NK-92 treated with Interleukin-12 subunit alpha and Interleukin-12 subunit beta, amount 100 ng/mL, for 24 hours (cell line): ENCODE data around the gene ZNF319.
"Not testable (repeated sequence)": the region's sequence is repeated elsewhere in the genome, so short reads cannot be mapped to it uniquely, and the experiment has no call there.

ENCODE experiments used
- DNase-seq: peaks from one replicate; lab custom pipeline; 2025; lab: John Stamatoyannopoulos, UW

ZNF319 gene

GRCh38 chr16:57997528-57998265 is 2.8 kb downstream of the ZNF319 start:
- DNase-seq = no peak

- DNase-seq = no peak
Measured at GRCh38 chr16:57997176-57997527, 3.3 kb downstream of the ZNF319 start.

GRCh38 chr16:57996406-57997175 is 3.9 kb downstream of the ZNF319 start:
- DNase-seq = no peak

- no peak for DNase-seq
Measured at GRCh38 chr16:57995721-57996405, 4.6 kb downstream of the ZNF319 start.

GRCh38 chr16:57994778-57995177 is 5.7 kb downstream of the ZNF319 start:
- no peak for DNase-seq

- DNase-seq = no peak
Measured at GRCh38 chr16:57994361-57994760, 6.1 kb downstream of the ZNF319 start.

GRCh38 chr16:57993897-57994296 is 6.6 kb downstream of the ZNF319 start:
- no peak for DNase-seq

GRCh38 chr16:57993438-57993837 is 7.0 kb downstream of the ZNF319 start:
- DNase-seq = no peak

- DNase-seq = no peak
Measured at GRCh38 chr16:57992084-57992483, 8.4 kb downstream of the ZNF319 start.

GRCh38 chr16:57991551-57992059 is 8.9 kb downstream of the ZNF319 start:
- no peak for DNase-seq

- DNase-seq = no peak
Measured at GRCh38 chr16:57988929-57989328, 11.5 kb downstream of the ZNF319 start.

- DNase-seq = no peak
Measured at GRCh38 chr16:57987441-57988177, 12.9 kb downstream of the ZNF319 start.

GRCh38 chr16:57986196-57986595 is 14.3 kb downstream of the ZNF319 start:
- DNase-seq = no peak

GRCh38 chr16:57985204-57986181 is 15.0 kb downstream of the ZNF319 start:
- no peak for DNase-seq

- DNase-seq = no peak
Measured at GRCh38 chr16:57984443-57985203, 15.8 kb downstream of the ZNF319 start.

- DNase-seq = no peak
Measured at GRCh38 chr16:57982385-57982784, 18.1 kb downstream of the ZNF319 start.

- DNase-seq = no peak
Measured at GRCh38 chr16:57981636-57982035, 18.8 kb downstream of the ZNF319 start.

GRCh38 chr16:57979006-57979585 is 21.4 kb downstream of the ZNF319 start:
- DNase-seq = no peak

GRCh38 chr16:57978070-57978465 is 22.4 kb downstream of the ZNF319 start:
- DNase-seq = not testable (repeated sequence)
